ENCODE measurements around the gene CDKN2B-AS1. TPM values are rescaled to one million over a fixed set of nuclear protein-coding genes. Genes with fewer than 3 reads are reported as not detected.

CDKN2B-AS1 gene
- total and polyA plus RNA-seq, 11 donors, result 0.38 to 0.80 (median 0.54) TPM; not detected in 6

- ATAC-seq (no peak), DNase-seq (no peak)
- H3K4me1 ChIP-seq, result peaks cover 0 to 4% (median 0%) of the 10 kb centered on the region in 12 donors
- H3K27ac ChIP-seq, result no peak overlapping the region
- H3K9me3 ChIP-seq, result no peaks in the 10 kb centered on the region
- peaks cover 11 to 96% (median 71%) of the 10 kb centered on the region in 9 donors for H3K27me3 ChIP-seq
- intact Hi-C loops (cut with DNase I), result no loop called here
- H3K36me3 ChIP-seq, result no peaks in the 10 kb centered on the region
- no peak for TF ChIP-seq POLR2A (IDR thresholded peaks at IDR 0.05)
- no peak for TF ChIP-seq CTCF (IDR thresholded peaks at IDR 0.05)
- WGBS, 4 donors, result 61 to 76% (median 70%) methylated on average over 5 of the region's 5 CpGs
- H3K4me3 ChIP-seq, result no peak overlapping the region
These were observed 8.5 kb upstream of the CDKN2B-AS1 start for GRCh38 chr9:21985964-21986667.

- H3K4me1 ChIP-seq, result peaks cover 0 to 7% (median 0%) of the 10 kb centered on the region in 12 donors
- 27 to 44% (median 39%) methylated on average over 9 of the region's 9 CpGs for WGBS, 4 donors
- peaks cover 14 to 94% (median 70%) of the 10 kb centered on the region in 9 donors for H3K27me3 ChIP-seq
- no peaks in the 10 kb centered on the region for H3K36me3 ChIP-seq
- no peak overlapping the region for H3K27ac ChIP-seq
- intact Hi-C loops (cut with DNase I), result no loop called here
- ATAC-seq (no peak), DNase-seq (no peak)
- H3K9me3 ChIP-seq, result no peaks in the 10 kb centered on the region
- TF ChIP-seq POLR2A (IDR thresholded peaks at IDR 0.05) (no peak), CTCF (IDR thresholded peaks at IDR 0.05) (no peak)
- H3K4me3 ChIP-seq, result no peak overlapping the region
These were observed 6.3 kb upstream of the CDKN2B-AS1 start for GRCh38 chr9:21988056-21988990.

- Histone ChIP-seq H3K27me3 (peaks cover 23 to 89% (median 66%) of the 10 kb centered on the region in 9 donors), H3K27ac (no peak overlapping the region), H3K36me3 (no peaks in the 10 kb centered on the region), H3K4me3 (no peak overlapping the region), H3K9me3 (no peaks in the 10 kb centered on the region), H3K4me1 (peaks cover 0 to 13% (median 3%) of the 10 kb centered on the region in 12 donors)
- 10 to 31% (median 26%) methylated on average over 29 to 35 of the region's 35 CpGs for WGBS, 4 donors
- no peak for ATAC-seq
- DNase-seq, result no peak
- intact Hi-C loops (cut with DNase I), result loop anchor here in 2 of 10 donors (10.0 kb wide), 3 partner anchors 65 to 175 kb away; no protein-coding TSS in a partner anchor
- no peak for TF ChIP-seq CTCF (IDR thresholded peaks at IDR 0.05)
These were observed 5.0 kb upstream of the CDKN2B-AS1 start for GRCh38 chr9:21989440-21990189.
